ENCODE data around the gene YIPF1.

The YIPF1 gene

DNA sequence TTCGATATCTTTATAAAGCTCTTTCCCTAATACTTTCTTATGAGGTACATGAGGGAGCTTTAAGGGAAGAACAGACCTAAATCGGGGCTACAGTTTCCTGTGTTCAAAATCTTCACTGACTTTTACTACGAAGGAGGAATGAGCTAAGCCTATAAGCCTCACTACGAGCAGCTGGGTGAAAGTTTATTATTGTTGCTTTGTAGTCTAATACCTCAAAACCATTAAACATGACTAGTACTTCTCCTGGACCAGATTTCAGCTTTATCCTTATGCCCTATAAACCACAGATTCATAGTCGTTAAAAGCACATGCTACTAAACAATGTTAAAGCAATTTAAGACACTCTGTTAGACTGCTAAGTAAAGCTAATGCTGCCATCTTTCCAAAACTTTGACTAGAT, 81.7 kb downstream of the YIPF1 start:
- no peak for DNase-seq (ENCODE audit: insufficient read length)
- no peak for FAIRE-seq
- TF ChIP-seq TAF1 (IDR thresholded peaks at IDR 0.05; ENCODE audit: borderline replicate concordance, low read depth, low read length) (no peak), POLR2A (IDR thresholded peaks at IDR 0.05; ENCODE audit: low read depth, low read length) (no peak), POLR2AphosphoS5 (IDR thresholded peaks at IDR 0.05; ENCODE audit: low read depth, low read length) (no peak)

DNA sequence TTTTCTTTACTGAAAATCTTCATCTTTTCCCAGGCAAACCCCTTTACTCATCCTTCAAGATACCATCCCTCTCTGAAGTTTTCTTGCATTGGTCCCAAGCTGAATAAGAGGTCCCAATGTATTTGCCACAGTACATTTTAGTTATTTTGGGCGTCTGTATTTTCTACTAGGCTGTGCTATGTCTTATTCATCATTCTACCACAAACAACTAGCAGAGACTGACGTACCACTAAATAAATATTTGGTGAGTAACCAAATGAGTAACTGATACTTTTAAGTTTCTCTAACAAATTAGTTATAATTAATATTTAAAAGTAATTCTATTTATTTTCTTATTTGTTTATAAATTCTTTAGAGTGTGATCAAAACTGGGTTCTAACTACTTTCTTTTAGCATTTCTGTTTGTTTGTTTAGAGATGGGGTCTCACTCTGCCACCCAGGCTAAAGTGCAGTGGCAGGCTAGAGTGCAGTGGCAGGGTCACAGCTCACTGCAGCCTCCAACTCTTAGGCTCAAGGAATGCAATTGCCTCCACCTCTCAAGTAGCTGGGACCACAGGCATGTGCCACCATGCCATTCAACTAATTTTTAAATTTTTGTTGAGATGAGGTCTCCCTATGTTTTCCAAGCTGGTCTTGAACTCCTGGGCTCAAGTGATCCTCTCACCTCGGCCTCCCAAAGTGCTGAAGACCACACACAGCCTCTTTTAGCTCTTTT, 84.6 kb downstream of the YIPF1 start:
- no peak for TF ChIP-seq POLR2A (IDR thresholded peaks at IDR 0.05; ENCODE audit: low read depth, low read length)
- TF ChIP-seq POLR2AphosphoS5 (IDR thresholded peaks at IDR 0.05; ENCODE audit: low read depth, low read length), result no peak
- TF ChIP-seq TAF1 (IDR thresholded peaks at IDR 0.05; ENCODE audit: borderline replicate concordance, low read depth, low read length), result no peak
- FAIRE-seq (no peak), DNase-seq (ENCODE audit: insufficient read length) (no peak)

DNA sequence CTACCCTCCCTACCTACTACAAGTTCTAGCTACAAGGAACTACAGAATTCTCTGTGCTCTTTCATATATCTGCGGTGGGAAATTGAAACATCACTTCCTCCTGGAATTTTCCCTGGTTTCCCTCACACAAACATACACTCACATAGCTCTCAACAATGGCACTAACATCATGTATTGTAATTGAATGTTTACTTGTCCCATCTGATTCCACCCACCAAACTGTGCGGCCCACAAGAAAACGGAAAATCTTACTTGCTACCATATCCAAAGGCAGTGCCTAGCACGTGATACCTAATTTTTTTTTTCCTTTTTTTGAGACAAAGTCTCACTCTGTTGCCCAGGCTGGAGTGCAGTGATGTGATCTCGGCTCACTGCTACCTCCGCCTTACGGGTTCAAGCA, 85.4 kb downstream of the YIPF1 start:
- TF ChIP-seq TAF1 (IDR thresholded peaks at IDR 0.05; ENCODE audit: borderline replicate concordance, low read depth, low read length), result no peak
- no peak for TF ChIP-seq POLR2AphosphoS5 (IDR thresholded peaks at IDR 0.05; ENCODE audit: low read depth, low read length)
- TF ChIP-seq POLR2A (IDR thresholded peaks at IDR 0.05; ENCODE audit: low read depth, low read length), result no peak
- DNase-seq (ENCODE audit: insufficient read length) (no peak), FAIRE-seq (no peak)

All from GM12892 (cell line).